IPS-15b (cell line): ENCODE data around the gene CTDSPL.

Source experiments
- H3K27me3 ChIP-seq: one replicate; pipeline ENCODE4 v1.6.1; 2013; ENCODE audit warnings: low read length; ENCODE audit not compliant: control insufficient read depth, insufficient read depth
- H3K36me3 ChIP-seq: one replicate; pipeline ENCODE4 v1.6.1; 2013; ENCODE audit warnings: low read length; ENCODE audit not compliant: control insufficient read depth, insufficient read depth
- H3K4me1 ChIP-seq: one replicate; pipeline ENCODE4 v1.6.1; 2013; ENCODE audit warnings: mild to moderate bottlenecking, low read length; ENCODE audit not compliant: control insufficient read depth, insufficient read depth
- H3K4me3 ChIP-seq: one replicate; pipeline ENCODE4 v1.5.1; 2013; ENCODE audit warnings: low read depth, low read length
- H3K9ac ChIP-seq: one replicate; pipeline ENCODE4 v1.6.1; 2013; ENCODE audit warnings: low read depth, mild to moderate bottlenecking, low read length
- H3K9me3 ChIP-seq: one replicate; pipeline ENCODE4 v1.6.1; 2013; ENCODE audit warnings: mild to moderate bottlenecking, low read length; ENCODE audit not compliant: control insufficient read depth, insufficient read depth

Gene CTDSPL

GRCh38 chr3:37876279-37876678, 14.6 kb downstream of the CTDSPL start:
- no peaks in the 10 kb centered on the region for H3K36me3 ChIP-seq
- H3K4me3 ChIP-seq = no peak overlapping the region
- H3K9me3 ChIP-seq = no peaks in the 10 kb centered on the region
- H3K4me1 ChIP-seq = no peaks in the 10 kb centered on the region
- H3K27me3 ChIP-seq = no peaks in the 10 kb centered on the region
- no peak overlapping the region for H3K9ac ChIP-seq

- no peaks in the 10 kb centered on the region for H3K27me3 ChIP-seq
- no peaks in the 10 kb centered on the region for H3K36me3 ChIP-seq
- H3K4me1 ChIP-seq = no peaks in the 10 kb centered on the region
- no peak overlapping the region for H3K4me3 ChIP-seq
- H3K9me3 ChIP-seq = no peaks in the 10 kb centered on the region
- no peak overlapping the region for H3K9ac ChIP-seq
These were observed 21.0 kb downstream of the CTDSPL start for GRCh38 chr3:37882711-37883110.

GRCh38 chr3:37885814-37886213, 24.1 kb downstream of the CTDSPL start:
- no peak overlapping the region for H3K9ac ChIP-seq
- no peak overlapping the region for H3K4me3 ChIP-seq
- H3K9me3 ChIP-seq = no peaks in the 10 kb centered on the region
- no peaks in the 10 kb centered on the region for H3K4me1 ChIP-seq
- no peaks in the 10 kb centered on the region for H3K36me3 ChIP-seq
- H3K27me3 ChIP-seq = no peaks in the 10 kb centered on the region

GRCh38 chr3:37886395-37886794, 24.7 kb downstream of the CTDSPL start:
- H3K4me3 ChIP-seq = no peak overlapping the region
- H3K9ac ChIP-seq = no peak overlapping the region
- no peaks in the 10 kb centered on the region for H3K27me3 ChIP-seq
- H3K4me1 ChIP-seq = no peaks in the 10 kb centered on the region
- no peaks in the 10 kb centered on the region for H3K36me3 ChIP-seq
- H3K9me3 ChIP-seq = no peaks in the 10 kb centered on the region

GRCh38 chr3:37887062-37887461, 25.4 kb downstream of the CTDSPL start:
- H3K9ac ChIP-seq = no peak overlapping the region
- H3K36me3 ChIP-seq = no peaks in the 10 kb centered on the region
- H3K4me3 ChIP-seq = no peak overlapping the region
- no peaks in the 10 kb centered on the region for H3K4me1 ChIP-seq
- no peaks in the 10 kb centered on the region for H3K9me3 ChIP-seq
- no peaks in the 10 kb centered on the region for H3K27me3 ChIP-seq

GRCh38 chr3:37887824-37888223, 26.1 kb downstream of the CTDSPL start:
- Histone ChIP-seq H3K27me3 (no peaks in the 10 kb centered on the region), H3K9me3 (no peaks in the 10 kb centered on the region), H3K4me1 (no peaks in the 10 kb centered on the region), H3K9ac (no peak overlapping the region), H3K36me3 (no peaks in the 10 kb centered on the region), H3K4me3 (no peak overlapping the region)

GRCh38 chr3:37888421-37888820, 26.7 kb downstream of the CTDSPL start:
- no peak overlapping the region for H3K9ac ChIP-seq
- H3K4me3 ChIP-seq = no peak overlapping the region
- H3K9me3 ChIP-seq = no peaks in the 10 kb centered on the region
- H3K36me3 ChIP-seq = no peaks in the 10 kb centered on the region
- H3K4me1 ChIP-seq = no peaks in the 10 kb centered on the region
- no peaks in the 10 kb centered on the region for H3K27me3 ChIP-seq

GRCh38 chr3:37890522-37890921, 28.8 kb downstream of the CTDSPL start:
- no peak overlapping the region for H3K4me3 ChIP-seq
- H3K4me1 ChIP-seq = no peaks in the 10 kb centered on the region
- no peaks in the 10 kb centered on the region for H3K27me3 ChIP-seq
- H3K36me3 ChIP-seq = no peaks in the 10 kb centered on the region
- H3K9ac ChIP-seq = no peak overlapping the region
- H3K9me3 ChIP-seq = no peaks in the 10 kb centered on the region

- H3K36me3 ChIP-seq = no peaks in the 10 kb centered on the region
- no peak overlapping the region for H3K9ac ChIP-seq
- no peaks in the 10 kb centered on the region for H3K4me1 ChIP-seq
- H3K4me3 ChIP-seq = no peak overlapping the region
- H3K9me3 ChIP-seq = no peaks in the 10 kb centered on the region
- no peaks in the 10 kb centered on the region for H3K27me3 ChIP-seq
These were observed 29.5 kb downstream of the CTDSPL start for GRCh38 chr3:37891227-37891626.

GRCh38 chr3:37892927-37893600, 31.4 kb downstream of the CTDSPL start:
- Histone ChIP-seq H3K4me3 (no peak overlapping the region), H3K9ac (no peak overlapping the region), H3K27me3 (no peaks in the 10 kb centered on the region), H3K9me3 (no peaks in the 10 kb centered on the region), H3K4me1 (no peaks in the 10 kb centered on the region), H3K36me3 (no peaks in the 10 kb centered on the region)

GRCh38 chr3:37896827-37897226, 35.1 kb downstream of the CTDSPL start:
- H3K4me1 ChIP-seq = no peaks in the 10 kb centered on the region
- H3K9me3 ChIP-seq = no peaks in the 10 kb centered on the region
- H3K9ac ChIP-seq = no peak overlapping the region
- no peaks in the 10 kb centered on the region for H3K27me3 ChIP-seq
- no peaks in the 10 kb centered on the region for H3K36me3 ChIP-seq
- H3K4me3 ChIP-seq = no peak overlapping the region

- no peaks in the 10 kb centered on the region for H3K4me1 ChIP-seq
- no peaks in the 10 kb centered on the region for H3K27me3 ChIP-seq
- no peaks in the 10 kb centered on the region for H3K9me3 ChIP-seq
- H3K36me3 ChIP-seq = no peaks in the 10 kb centered on the region
- no peak overlapping the region for H3K9ac ChIP-seq
- no peak overlapping the region for H3K4me3 ChIP-seq
These were observed 36.1 kb downstream of the CTDSPL start for GRCh38 chr3:37897763-37898162.
